Thyroid gland (tissue), 4 donors: ENCODE results near the gene PIGM. TPM values are rescaled to one million over a fixed set of nuclear protein-coding genes. Genes with fewer than 3 reads are reported as not detected.

Experiments
- DNase-seq, 2 donors: peaks; one replicate each; pipeline ENCODE4 v3.0.0-alpha.2; 2019
- H3K27ac ChIP-seq, 3 donors: fragments of 200-600 bp; sonication (generic); 1 replicate in 2 of 3; 2 replicates in 1 of 3; pipeline ENCODE4 v1.5.1; 2016 to 2019; ENCODE audit warnings: mild to moderate bottlenecking in 1 of 3, moderate library complexity in 1 of 3
- H3K27me3 ChIP-seq: fragments of 200-600 bp; sonication (generic); one replicate; pipeline ENCODE4 v1.5.1; 2019
- H3K36me3 ChIP-seq, 2 donors: fragments of 200-600 bp; sonication (generic); one replicate each; pipeline ENCODE4 v1.5.1; 2016 to 2019
- H3K4me1 ChIP-seq, 2 donors: fragments of 200-600 bp; sonication (generic); one replicate each; pipeline ENCODE4 v1.5.1; 2017 to 2019
- H3K4me3 ChIP-seq, 3 donors: fragments of 200-600 bp; sonication (generic); replicated peaks in 1 of 3; 1 replicate in 2 of 3; 2 replicates in 1 of 3; pipeline ENCODE4 v1.5.1; 2016; ENCODE audit warnings: mild to moderate bottlenecking in 1 of 3
- H3K9me3 ChIP-seq: fragments of 200-600 bp; sonication (generic); one replicate; pipeline ENCODE4 v1.5.1; 2017
- CTCF ChIP-seq, 6 experiments: fragments of 200-600 bp in 3 of 6; fragments of 450-650 bp in 3 of 6; sonication (generic) in 3 of 6; IDR thresholded peaks; one replicate each; pipeline ENCODE4 v1.5.1; 2016 to 2019; ENCODE audit warnings: antibody characterized with exemption in 6 of 6, mild to moderate bottlenecking in 2 of 6, inconsistent platforms in 1 of 6, moderate library complexity in 1 of 6
- POLR2A ChIP-seq, 2 donors: fragments of 450-650 bp; IDR thresholded peaks; one replicate each; pipeline ENCODE4 v1.6.1; 2017; ENCODE audit warnings: antibody characterized with exemption in 2 of 2, mild to moderate bottlenecking in 2 of 2, moderate library complexity in 1 of 2
- WGBS, 2 donors: methylation state at CpG; one replicate each; pipeline ENCODE4 v1.1.5; 2017; 5-methylcytosine and 5-hydroxymethylcytosine counted together
- intact Hi-C: fragments of 100-400 bp; cut with DNase I; formaldehyde crosslinking; loops from one replicate; pipeline ENCODE4 v1.15.1; 2023
- total RNA-seq, 4 donors: library from RNA; depleted of rRNA; stranded (reverse); fragments of >200 nt; gene quantifications; one replicate each; pipeline ENCODE4 v1.2.3, GENCODE V29; 2016

The PIGM gene
- total RNA-seq, 4 donors from 2014 or later, result 6.7 to 10.0 (median 7.4) TPM

- TF ChIP-seq POLR2A (IDR thresholded peaks at IDR 0.05), result no peak
- no peak for TF ChIP-seq CTCF (IDR thresholded peaks at IDR 0.05)
- H3K27ac ChIP-seq, result no peak overlapping the region
- no peaks in the 10 kb centered on the region for H3K27me3 ChIP-seq
- 70 to 77% methylated on average over 2 of the region's 2 CpGs for WGBS, 2 donors
- no peaks in the 10 kb centered on the region for H3K9me3 ChIP-seq
- no peaks in the 10 kb centered on the region for H3K36me3 ChIP-seq
- intact Hi-C loops, result loop anchor here (5.0 kb wide), 1 partner anchor 37 kb away; the partner anchor contains the start of gene KCNJ9
- DNase-seq, result no peak
- H3K4me3 ChIP-seq, result no peak overlapping the region
- peaks cover 0 to 10% of the 10 kb centered on the region in 2 donors for H3K4me1 ChIP-seq
These were observed 13.9 kb upstream of the PIGM start for GRCh38 chr1:160045653-160046052.

- no peaks in the 10 kb centered on the region for H3K27me3 ChIP-seq
- H3K36me3 ChIP-seq, result no peaks in the 10 kb centered on the region
- H3K27ac ChIP-seq, result no peak overlapping the region
- intact Hi-C loops, result no loop called here
- DNase-seq, result no peak
- peaks cover 0 to 10% of the 10 kb centered on the region in 2 donors for H3K4me1 ChIP-seq
- H3K9me3 ChIP-seq, result no peaks in the 10 kb centered on the region
- no peak for TF ChIP-seq POLR2A (IDR thresholded peaks at IDR 0.05)
- no peak for TF ChIP-seq CTCF (IDR thresholded peaks at IDR 0.05)
- no peak overlapping the region for H3K4me3 ChIP-seq
These were observed 11.8 kb upstream of the PIGM start for GRCh38 chr1:160043543-160043942.

GRCh38 chr1:160040476-160040875, 8.7 kb upstream of the PIGM start:
- H3K27me3 ChIP-seq, result no peaks in the 10 kb centered on the region
- H3K27ac ChIP-seq, result no peak overlapping the region
- H3K4me3 ChIP-seq, result no peak overlapping the region
- no peaks in the 10 kb centered on the region for H3K4me1 ChIP-seq
- intact Hi-C loops, result no loop called here
- DNase-seq, result no peak
- WGBS, 2 donors, result 75 to 95% methylated on average over 1 of the region's 1 CpG
- H3K9me3 ChIP-seq, result no peaks in the 10 kb centered on the region
- H3K36me3 ChIP-seq, result no peaks in the 10 kb centered on the region
- TF ChIP-seq CTCF (IDR thresholded peaks at IDR 0.05) (no peak), POLR2A (IDR thresholded peaks at IDR 0.05) (no peak)

- WGBS, 2 donors, result 2 to 3% methylated on average over 17 to 18 of the region's 18 CpGs
- peak overlapping the region; percentile 38 to 74 (median 58) for H3K4me3 ChIP-seq
- DNase-seq, result peak; percentile 4 to 14
- H3K9me3 ChIP-seq, result no peaks in the 10 kb centered on the region
- no peaks in the 10 kb centered on the region for H3K27me3 ChIP-seq
- H3K4me1 ChIP-seq, result peaks cover 8 to 22% of the 10 kb centered on the region in 2 donors
- peak overlapping the region in 1 of 3 donors; percentile 62 for H3K27ac ChIP-seq
- no peaks in the 10 kb centered on the region for H3K36me3 ChIP-seq
- intact Hi-C loops, result loop anchor here (5.0 kb wide), 1 partner anchor 250 kb away; the partner anchor contains the start of gene DUSP23
- TF ChIP-seq CTCF (IDR thresholded peaks at IDR 0.05), result no peak
- TF ChIP-seq POLR2A (IDR thresholded peaks at IDR 0.05), result no peak
These were observed 503 bp upstream of the PIGM start for GRCh38 chr1:160032165-160032820.

GRCh38 chr1:160030657-160031364, 979 bp downstream of the PIGM start:
- H3K9me3 ChIP-seq, result no peaks in the 10 kb centered on the region
- peak overlapping the region in 2 of 3 donors; percentile 11 to 62 for H3K27ac ChIP-seq
- H3K36me3 ChIP-seq, result no peaks in the 10 kb centered on the region
- no peak for TF ChIP-seq POLR2A (IDR thresholded peaks at IDR 0.05)
- no peak for TF ChIP-seq CTCF (IDR thresholded peaks at IDR 0.05)
- WGBS, 2 donors, result 8% methylated on average over 23 of the region's 23 CpGs
- H3K4me1 ChIP-seq, result peaks cover 8 to 22% of the 10 kb centered on the region in 2 donors
- no peaks in the 10 kb centered on the region for H3K27me3 ChIP-seq
- H3K4me3 ChIP-seq, result peak overlapping the region; percentile 38 to 74 (median 58)
- DNase-seq, result peak; percentile 8 to 20
- intact Hi-C loops, result loop anchor here (5.0 kb wide), 1 partner anchor 249 kb away; the partner anchor contains the start of gene DUSP23
